ENCODE results near the gene RASAL2. TPM values are rescaled to one million over a fixed set of nuclear protein-coding genes. Genes with fewer than 3 reads are reported as not detected.

RASAL2 gene
- total and polyA plus RNA-seq, 2 donors (not counting 1 experiment from before 2014, with no cell fraction given), result 11.9 to 21.8 TPM

DNA sequence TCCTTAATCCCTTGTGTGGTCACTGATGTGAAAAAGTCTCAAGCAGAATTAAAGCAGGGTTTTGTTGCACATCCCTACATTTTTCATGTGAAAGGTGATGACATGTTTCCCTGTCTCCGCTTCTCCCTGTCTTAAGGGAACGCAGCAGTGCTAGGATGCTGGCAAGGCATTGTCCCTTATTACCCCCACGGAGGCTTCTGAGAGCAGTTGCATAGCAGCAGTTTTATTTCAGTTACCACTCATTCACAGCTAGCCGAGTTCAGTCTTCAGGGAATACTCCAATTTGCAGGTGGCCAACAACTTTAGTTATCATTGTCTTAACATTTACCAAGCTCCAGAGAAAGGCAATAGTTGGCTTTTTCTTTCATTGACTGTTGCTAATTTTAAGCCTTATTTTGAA is 313.8 kb downstream of the RASAL2 start:
- Histone ChIP-seq H4K20me1 (ENCODE audit: control insufficient read depth, extremely low read depth, insufficient read depth, low read length) (no peaks in the 10 kb centered on the region), H3K36me3 (ENCODE audit: control insufficient read depth, insufficient read depth, low read length) (no peaks in the 10 kb centered on the region), H3K27me3 (ENCODE audit: control insufficient read depth, insufficient read depth, low read length) (no peaks in the 10 kb centered on the region), H2AFZ (ENCODE audit: low read length) (no peak overlapping the region), H3K79me2 (ENCODE audit: control insufficient read depth, insufficient read depth, low read length) (no peaks in the 10 kb centered on the region), H3K4me3 (replicated peaks in 1 of 4; ENCODE audit: control extremely low read depth in 1 of 4, insufficient read depth in 1 of 4, low read depth in 3 of 4, low read length in 4 of 4) (no peak overlapping the region), H3K9ac (ENCODE audit: insufficient read depth, low read length) (no peak overlapping the region), H3K4me2 (ENCODE audit: extremely low read depth, insufficient read depth, low read length) (no peak overlapping the region), H3K4me1 (ENCODE audit: control insufficient read depth, extremely low read depth, insufficient read depth, low read length) (no peaks in the 10 kb centered on the region), H3K27ac (ENCODE audit: insufficient read depth, low read length) (no peak overlapping the region), H3K9me3 (ENCODE audit: control insufficient read depth, insufficient read depth, low read depth, low read length) (no peaks in the 10 kb centered on the region)
- TF ChIP-seq, protein P1, sequence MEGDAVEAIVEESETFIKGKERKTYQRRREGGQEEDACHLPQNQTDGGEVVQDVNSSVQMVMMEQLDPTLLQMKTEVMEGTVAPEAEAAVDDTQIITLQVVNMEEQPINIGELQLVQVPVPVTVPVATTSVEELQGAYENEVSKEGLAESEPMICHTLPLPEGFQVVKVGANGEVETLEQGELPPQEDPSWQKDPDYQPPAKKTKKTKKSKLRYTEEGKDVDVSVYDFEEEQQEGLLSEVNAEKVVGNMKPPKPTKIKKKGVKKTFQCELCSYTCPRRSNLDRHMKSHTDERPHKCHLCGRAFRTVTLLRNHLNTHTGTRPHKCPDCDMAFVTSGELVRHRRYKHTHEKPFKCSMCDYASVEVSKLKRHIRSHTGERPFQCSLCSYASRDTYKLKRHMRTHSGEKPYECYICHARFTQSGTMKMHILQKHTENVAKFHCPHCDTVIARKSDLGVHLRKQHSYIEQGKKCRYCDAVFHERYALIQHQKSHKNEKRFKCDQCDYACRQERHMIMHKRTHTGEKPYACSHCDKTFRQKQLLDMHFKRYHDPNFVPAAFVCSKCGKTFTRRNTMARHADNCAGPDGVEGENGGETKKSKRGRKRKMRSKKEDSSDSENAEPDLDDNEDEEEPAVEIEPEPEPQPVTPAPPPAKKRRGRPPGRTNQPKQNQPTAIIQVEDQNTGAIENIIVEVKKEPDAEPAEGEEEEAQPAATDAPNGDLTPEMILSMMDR (conservative IDR thresholded peaks at IDR 0.05 in 1 of 2, IDR thresholded peaks at IDR 0.05 in 1 of 2; ENCODE audit: low read depth in 1 of 2, low read length in 2 of 2), result no peak
- no peak for TF ChIP-seq EZH2 (IDR thresholded peaks at IDR 0.05; ENCODE audit: low read length, missing control alignments)
- DNase-seq (ENCODE audit: low read depth in 2 of 2), result peak in 1 of 2 donors; percentile 41

DNA sequence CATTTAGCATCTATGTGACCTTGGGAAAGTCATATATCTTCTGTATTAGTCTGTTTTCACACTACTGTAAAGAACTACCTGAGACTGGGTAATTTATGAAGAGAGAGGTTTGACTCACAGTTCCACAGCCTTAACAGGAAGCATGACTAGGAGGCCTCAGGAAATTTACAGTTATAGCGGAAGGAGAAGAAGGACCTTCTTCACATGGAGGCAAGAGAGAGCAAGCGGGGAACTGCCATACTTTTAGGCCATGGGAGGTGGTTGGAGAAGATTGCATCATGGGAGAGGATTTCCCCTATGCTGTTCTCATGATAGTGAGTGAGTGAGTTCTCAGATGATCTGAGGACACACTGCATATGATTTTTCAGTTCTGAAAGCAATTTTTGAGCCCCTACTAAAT is 315.0 kb downstream of the RASAL2 start:
- Histone ChIP-seq H3K9me3 (ENCODE audit: control insufficient read depth, insufficient read depth, low read depth, low read length) (no peaks in the 10 kb centered on the region), H3K4me1 (ENCODE audit: control insufficient read depth, extremely low read depth, insufficient read depth, low read length) (no peaks in the 10 kb centered on the region), H3K79me2 (ENCODE audit: control insufficient read depth, insufficient read depth, low read length) (no peaks in the 10 kb centered on the region), H2AFZ (ENCODE audit: low read length) (no peak overlapping the region), H3K4me2 (ENCODE audit: extremely low read depth, insufficient read depth, low read length) (no peak overlapping the region), H4K20me1 (ENCODE audit: control insufficient read depth, extremely low read depth, insufficient read depth, low read length) (no peaks in the 10 kb centered on the region), H3K36me3 (ENCODE audit: control insufficient read depth, insufficient read depth, low read length) (no peaks in the 10 kb centered on the region), H3K27me3 (ENCODE audit: control insufficient read depth, insufficient read depth, low read length) (no peaks in the 10 kb centered on the region), H3K4me3 (replicated peaks in 1 of 4; ENCODE audit: control extremely low read depth in 1 of 4, insufficient read depth in 1 of 4, low read depth in 3 of 4, low read length in 4 of 4) (no peak overlapping the region), H3K9ac (ENCODE audit: insufficient read depth, low read length) (no peak overlapping the region), H3K27ac (ENCODE audit: insufficient read depth, low read length) (no peak overlapping the region)
- TF ChIP-seq EZH2 (IDR thresholded peaks at IDR 0.05; ENCODE audit: low read length, missing control alignments), result no peak
- TF ChIP-seq, protein P1 (conservative IDR thresholded peaks at IDR 0.05 in 1 of 2, IDR thresholded peaks at IDR 0.05 in 1 of 2; ENCODE audit: low read depth in 1 of 2, low read length in 2 of 2), result no peak
- DNase-seq (ENCODE audit: low read depth in 2 of 2), result peak in 1 of 2 donors; percentile 3

DNA sequence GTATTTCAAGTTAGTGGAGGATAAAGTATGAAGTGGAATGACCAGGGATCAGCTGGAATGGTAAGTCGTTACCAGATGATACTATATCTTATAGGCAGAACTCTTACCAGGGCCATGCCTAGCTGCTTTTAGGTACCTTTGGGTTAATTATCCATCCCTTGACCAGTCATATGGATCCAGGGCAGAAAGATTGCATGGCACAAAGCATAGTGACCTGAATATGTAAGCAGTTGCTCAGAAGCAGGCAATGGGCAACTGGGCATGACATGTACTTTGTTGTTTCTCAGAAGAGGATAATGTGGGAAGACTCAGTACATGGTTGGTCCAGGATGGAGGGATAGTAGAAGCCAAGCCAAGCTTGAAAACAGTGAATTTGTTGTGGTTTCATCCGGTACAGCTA is 315.6 kb downstream of the RASAL2 start:
- Histone ChIP-seq H3K4me2 (ENCODE audit: extremely low read depth, insufficient read depth, low read length) (no peak overlapping the region), H3K27me3 (ENCODE audit: control insufficient read depth, insufficient read depth, low read length) (no peaks in the 10 kb centered on the region), H3K9me3 (ENCODE audit: control insufficient read depth, insufficient read depth, low read depth, low read length) (no peaks in the 10 kb centered on the region), H3K4me3 (replicated peaks in 1 of 4; ENCODE audit: control extremely low read depth in 1 of 4, insufficient read depth in 1 of 4, low read depth in 3 of 4, low read length in 4 of 4) (no peak overlapping the region), H3K4me1 (ENCODE audit: control insufficient read depth, extremely low read depth, insufficient read depth, low read length) (no peaks in the 10 kb centered on the region), H3K36me3 (ENCODE audit: control insufficient read depth, insufficient read depth, low read length) (no peaks in the 10 kb centered on the region), H3K27ac (ENCODE audit: insufficient read depth, low read length) (no peak overlapping the region), H3K9ac (ENCODE audit: insufficient read depth, low read length) (no peak overlapping the region), H4K20me1 (ENCODE audit: control insufficient read depth, extremely low read depth, insufficient read depth, low read length) (no peaks in the 10 kb centered on the region), H3K79me2 (ENCODE audit: control insufficient read depth, insufficient read depth, low read length) (no peaks in the 10 kb centered on the region), H2AFZ (ENCODE audit: low read length) (no peak overlapping the region)
- DNase-seq (ENCODE audit: low read depth in 2 of 2), result no peak
- no peak for TF ChIP-seq EZH2 (IDR thresholded peaks at IDR 0.05; ENCODE audit: low read length, missing control alignments)
- TF ChIP-seq, protein P1 (conservative IDR thresholded peaks at IDR 0.05 in 1 of 2, IDR thresholded peaks at IDR 0.05 in 1 of 2; ENCODE audit: low read depth in 1 of 2, low read length in 2 of 2), result no peak
